Fibroblast of peridontal ligament (primary cell): ENCODE data around the gene FAM209B.
"Not testable (repeated sequence)": the region's sequence is repeated elsewhere in the genome, so short reads cannot be mapped to it uniquely, and the experiment has no call there.

ENCODE experiments used
- DNase-seq: peaks from one replicate; pipeline ENCODE4 v3.0.0-alpha.2; 2010; ENCODE audit errors: extremely low read depth

The FAM209B gene

DNA sequence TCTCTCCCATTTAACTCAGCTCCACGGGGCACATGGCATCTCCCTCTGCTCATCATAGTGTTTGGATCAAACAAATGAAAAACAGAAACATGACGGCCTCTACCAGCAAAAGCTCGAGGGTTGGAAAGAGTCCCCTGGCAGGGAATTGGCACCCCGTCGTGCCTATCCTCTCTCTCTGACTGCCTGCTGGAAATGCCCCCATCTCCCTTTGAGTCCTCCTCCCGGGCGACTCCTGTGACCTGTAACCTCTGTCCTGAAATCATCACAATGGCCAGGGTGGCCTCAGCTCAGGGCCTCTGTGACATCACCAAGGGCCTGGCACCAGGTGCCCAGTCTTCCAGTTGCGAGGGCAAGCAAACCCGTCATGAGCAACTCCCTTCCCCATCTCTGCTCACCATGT lies at the start of gene FAM209B:
Gene FAM209B, plus strand, starts transcription at position 301 of the 400 bp plus-strand sequence. Its CDS starts 96 bp downstream, at position 397.
- DNase-seq, result not testable (repeated sequence)

DNA sequence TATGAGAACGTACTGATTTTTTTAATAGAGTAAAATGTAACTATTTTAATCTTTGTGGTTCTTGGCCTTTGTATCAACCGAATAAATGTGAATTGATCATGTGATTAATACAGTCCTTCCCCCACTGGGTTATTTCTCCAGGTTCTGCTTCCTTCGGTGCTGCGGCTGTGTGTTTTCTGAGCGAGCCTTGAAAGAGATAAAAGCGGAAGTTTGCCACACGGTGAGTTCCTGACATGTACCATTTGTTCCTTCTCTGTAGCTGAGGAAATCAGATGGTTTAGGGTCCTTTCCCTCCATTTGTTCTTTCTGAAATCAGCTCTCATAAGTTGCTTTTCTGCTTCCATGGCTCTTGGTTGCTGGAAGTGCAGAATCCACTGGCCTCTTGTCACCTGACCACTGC lies 49.1 kb upstream of the FAM209B start:
- no peak for DNase-seq

- no peak for DNase-seq
Observed at GRCh38 chr20:56487216-56487615, 45.8 kb upstream of the FAM209B start.

DNA sequence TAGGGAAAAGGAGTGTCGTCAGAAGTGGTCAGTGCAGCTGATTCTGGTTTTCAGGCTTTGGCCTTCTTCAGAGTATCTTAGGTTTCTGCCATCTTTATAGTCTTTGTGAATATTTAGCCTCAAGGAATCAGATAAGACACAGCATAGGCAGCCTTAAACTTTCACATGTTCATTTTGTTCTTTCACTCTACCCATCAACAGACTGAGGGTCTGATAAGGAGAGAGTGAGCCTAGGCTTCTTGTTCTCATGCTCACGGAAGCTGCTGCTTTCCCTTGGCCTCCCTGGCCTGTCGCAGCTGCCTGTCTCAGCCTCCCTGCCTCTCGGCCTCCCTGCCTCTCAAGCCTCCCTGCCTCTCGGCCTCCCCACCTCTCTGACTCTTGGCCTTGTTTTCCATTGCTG lies 44.5 kb upstream of the FAM209B start:
- DNase-seq, result no peak

GRCh38 chr20:56501116-56501515 lies 31.9 kb upstream of the FAM209B start:
- DNase-seq, result no peak

- DNase-seq, result no peak
Observed at GRCh38 chr20:56503916-56504315, 29.1 kb upstream of the FAM209B start.

DNA sequence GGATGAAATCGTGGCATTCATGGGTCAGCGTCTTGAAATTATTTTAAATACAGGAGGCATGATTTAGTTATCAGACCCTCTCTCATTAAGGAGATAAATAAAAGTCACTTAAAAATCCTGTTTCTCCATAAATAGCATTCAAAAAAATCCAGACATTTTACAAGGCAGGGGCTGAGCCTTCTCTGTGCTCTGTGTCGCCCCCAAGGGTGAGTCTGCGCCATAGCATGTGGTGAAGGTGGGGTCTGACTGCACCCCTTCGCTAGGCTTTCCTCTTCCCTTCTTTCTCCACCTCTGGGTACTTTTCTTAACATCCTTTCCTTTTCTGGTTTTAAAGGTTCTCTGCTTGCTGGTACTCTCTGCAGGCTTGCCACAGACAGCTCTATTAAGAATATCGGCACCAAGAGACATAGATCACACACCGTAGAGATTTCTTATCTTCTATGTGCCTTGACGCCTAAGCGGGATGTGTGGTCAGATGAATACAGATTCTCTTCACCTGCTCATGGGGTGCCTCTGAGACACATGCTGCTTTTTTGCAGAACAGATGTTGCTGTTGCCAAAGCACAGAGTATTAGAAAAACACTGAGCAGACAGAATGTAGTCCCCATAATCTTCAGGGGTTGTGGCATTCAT lies 28.6 kb upstream of the FAM209B start:
- DNase-seq, result no peak

DNA sequence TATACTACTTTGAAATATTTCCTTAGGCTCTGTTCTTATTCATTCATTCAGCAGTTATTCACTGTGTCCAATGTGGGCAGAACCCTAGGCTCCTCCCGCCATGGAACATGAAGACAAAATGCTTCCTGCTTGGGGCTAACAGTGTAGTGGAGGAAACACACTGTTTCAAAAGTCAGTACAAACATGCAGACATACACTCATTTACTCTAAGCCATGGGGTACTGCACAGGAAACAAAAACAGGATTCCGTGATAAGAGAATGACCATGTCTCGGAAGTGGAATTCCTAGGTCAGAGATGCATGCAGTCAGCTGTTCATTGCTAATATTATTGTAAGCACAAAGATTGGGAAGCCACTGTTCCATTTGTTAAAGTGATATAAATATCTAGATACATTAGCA lies 26.9 kb upstream of the FAM209B start:
- DNase-seq, result no peak

GRCh38 chr20:56511926-56512325 lies 21.1 kb upstream of the FAM209B start:
- DNase-seq, result no peak

DNA sequence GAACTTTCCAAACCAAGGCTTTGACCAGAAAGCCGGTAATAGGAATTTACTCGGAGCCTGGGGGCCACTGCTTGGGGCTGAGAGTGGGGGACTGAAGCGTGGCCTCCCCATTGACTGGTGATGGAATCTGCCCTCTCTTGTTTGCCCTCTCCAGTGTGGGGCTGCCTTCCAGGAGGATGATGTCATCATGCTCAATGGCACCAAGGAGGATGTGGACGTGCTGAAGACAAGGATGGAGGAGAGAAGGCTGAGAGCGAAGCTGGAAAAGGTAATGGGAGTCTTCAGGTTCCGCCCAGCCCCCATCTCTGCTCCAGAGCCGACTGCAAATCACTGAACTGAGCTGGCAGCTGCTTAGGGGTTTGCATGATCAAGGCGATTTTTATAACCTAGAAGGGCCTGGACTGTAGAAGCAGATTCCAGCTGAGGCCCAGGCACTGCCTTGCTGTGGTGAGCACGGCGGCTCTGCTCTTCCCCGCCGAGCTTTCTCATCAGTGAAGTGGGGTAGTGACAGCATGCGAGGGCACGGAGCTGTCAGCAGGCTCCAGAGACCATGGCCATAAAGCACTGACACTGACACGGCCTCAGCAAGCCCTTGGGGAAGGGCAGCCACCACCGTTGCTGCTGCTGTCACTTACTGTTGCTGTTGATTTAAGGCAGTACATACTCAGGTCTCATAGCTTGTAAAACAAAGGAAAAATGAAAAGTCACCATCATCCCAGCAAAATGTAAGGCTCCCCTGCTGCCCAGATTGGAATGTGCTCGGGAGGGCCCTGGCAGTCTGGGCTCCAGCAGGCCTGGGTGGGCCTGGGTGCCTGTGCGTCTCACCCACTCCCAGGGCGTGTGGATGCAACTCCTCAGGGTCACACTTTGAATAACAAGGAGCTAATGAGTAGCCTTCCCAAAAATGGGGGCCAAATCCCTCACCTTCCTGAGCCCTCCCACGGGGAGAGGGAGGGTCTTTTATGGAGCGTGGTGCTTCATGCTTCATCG lies 19.6 kb upstream of the FAM209B start:
- no peak for DNase-seq

DNA sequence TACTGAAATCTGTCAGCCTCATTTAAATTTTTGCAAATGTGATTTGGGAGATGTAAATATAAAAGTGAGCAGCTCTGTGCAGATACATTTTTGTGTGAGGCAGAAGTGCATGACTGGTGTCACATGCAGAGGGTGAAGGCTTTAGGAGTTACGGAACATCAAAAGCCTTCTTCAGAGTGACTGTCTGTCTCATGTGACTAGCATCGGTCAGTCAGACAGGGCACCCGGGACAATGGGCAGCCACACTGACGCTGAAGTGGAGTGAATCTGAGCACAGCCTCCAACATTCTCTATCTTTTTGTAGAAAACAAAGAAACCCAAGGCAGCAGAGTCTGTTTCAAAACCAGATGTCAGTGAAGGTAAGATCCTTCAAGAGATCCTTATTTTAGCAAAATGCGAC lies 16.4 kb upstream of the FAM209B start:
- no peak for DNase-seq

GRCh38 chr20:56517211-56517610 lies 15.8 kb upstream of the FAM209B start:
- DNase-seq, result no peak

DNA sequence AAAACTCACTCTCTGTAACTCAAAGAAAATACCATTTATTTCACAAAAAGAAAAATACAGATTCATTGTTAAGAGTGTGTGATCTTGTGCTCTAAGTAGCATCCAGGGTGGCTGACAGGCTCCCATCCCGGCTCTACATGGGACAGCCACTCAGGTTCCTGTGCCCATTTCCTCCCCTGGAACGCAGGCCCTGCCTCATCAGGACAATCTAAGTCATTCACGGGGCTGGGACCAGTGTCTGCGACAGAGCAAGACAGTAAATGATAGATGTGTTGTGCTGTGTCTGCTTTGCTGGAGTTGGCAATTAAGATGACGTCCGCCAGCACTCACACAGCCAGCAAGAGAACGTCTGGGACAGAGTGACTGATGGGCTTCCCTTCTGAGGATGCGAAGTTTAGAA lies 15.4 kb upstream of the FAM209B start:
- DNase-seq, result no peak

- DNase-seq, result no peak
Observed at GRCh38 chr20:56518126-56518525, 14.9 kb upstream of the FAM209B start.

GRCh38 chr20:56518721-56519398 lies 14.2 kb upstream of the FAM209B start:
- DNase-seq, result no peak

GRCh38 chr20:56519551-56519950 lies 13.5 kb upstream of the FAM209B start:
- DNase-seq, result no peak

- no peak for DNase-seq
Observed at GRCh38 chr20:56520180-56520579, 12.9 kb upstream of the FAM209B start.

DNA sequence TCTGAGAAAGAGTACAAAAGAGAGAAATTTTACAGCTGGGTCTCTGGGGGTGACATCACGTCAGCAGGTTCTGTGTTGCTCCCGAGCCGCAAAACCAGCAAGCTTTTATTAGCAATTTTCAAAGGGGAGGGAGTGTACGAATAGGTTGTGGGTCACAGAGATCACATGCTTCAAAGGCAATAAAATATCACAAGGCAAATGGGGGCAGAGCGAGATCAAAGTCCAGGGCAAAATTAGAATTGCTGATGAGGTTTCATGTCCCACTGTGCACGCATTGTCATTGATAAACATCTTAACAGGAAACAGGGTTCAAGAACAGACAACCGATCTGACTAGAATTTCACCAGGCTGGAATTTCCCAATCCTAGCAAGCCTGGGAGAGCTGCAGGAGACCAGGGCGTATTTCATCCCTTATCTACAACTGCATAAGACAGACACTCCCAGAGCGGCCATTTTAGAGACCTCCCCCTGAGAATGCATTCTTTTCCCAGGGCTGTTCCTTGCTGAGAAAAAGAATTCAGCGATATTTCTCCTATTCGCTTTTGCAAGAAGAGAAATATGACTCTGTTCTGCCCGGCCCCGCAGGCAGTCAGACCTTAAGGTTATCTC lies 12.2 kb upstream of the FAM209B start:
- DNase-seq, result not testable (repeated sequence)

DNA sequence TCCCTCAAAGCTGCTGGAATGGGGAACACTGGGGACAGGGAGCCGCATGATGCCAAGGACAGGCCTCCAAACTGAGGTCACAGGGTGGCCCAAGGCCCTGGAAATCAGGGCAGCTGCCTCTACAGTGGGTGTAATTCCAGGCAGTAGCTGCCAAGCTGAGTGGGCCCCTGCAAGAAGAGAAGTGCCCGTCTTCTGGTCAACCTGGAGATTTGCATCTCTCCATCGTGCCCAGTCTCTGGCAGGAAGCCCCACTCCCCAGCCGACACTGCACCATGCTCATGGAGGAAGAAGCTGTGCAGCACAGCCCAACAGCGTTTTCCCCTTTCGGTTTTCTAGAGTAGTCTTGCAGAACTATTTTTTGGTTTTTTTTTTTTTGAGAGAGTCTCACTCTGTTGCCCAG lies 10.7 kb upstream of the FAM209B start:
- no peak for DNase-seq

- not testable (repeated sequence) for DNase-seq
Observed at GRCh38 chr20:56524444-56524843, 8.6 kb upstream of the FAM209B start, which contains the start of gene FAM209A. Gene FAM209A (plus strand): TSS chr20:56524744. CDS start chr20:56524809, 65 bp downstream.

DNA sequence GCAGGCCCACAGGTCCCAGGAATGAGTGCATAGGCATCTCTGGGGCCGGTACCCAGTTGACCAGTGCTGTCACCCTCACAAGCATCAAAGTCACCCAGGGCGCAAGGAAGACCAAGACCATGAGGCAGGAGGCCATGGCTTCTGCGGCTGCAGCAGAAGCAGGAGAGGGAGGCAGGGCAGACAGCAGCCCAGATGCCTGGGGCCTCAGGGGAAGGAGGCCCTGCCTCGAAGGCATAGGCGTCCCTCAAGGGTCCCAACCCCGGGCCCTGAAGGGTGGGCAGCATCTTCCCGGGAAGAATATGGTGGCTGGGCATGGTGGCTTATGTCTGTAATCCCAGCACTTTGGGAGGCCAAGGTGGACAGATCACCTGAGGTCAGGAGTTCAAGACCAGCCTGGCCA lies 5.5 kb upstream of the FAM209B start:
- DNase-seq, result no peak

GRCh38 chr20:56537997-56538396 lies 5.0 kb downstream of the FAM209B start:
- DNase-seq, result no peak
